NCI-H1436 (cell line): ENCODE measurements around the gene TSSK3.

Experiments used
- DNase-seq: peaks from one replicate; lab custom pipeline; 2025; lab: John Stamatoyannopoulos, UW

TSSK3 gene

DNA sequence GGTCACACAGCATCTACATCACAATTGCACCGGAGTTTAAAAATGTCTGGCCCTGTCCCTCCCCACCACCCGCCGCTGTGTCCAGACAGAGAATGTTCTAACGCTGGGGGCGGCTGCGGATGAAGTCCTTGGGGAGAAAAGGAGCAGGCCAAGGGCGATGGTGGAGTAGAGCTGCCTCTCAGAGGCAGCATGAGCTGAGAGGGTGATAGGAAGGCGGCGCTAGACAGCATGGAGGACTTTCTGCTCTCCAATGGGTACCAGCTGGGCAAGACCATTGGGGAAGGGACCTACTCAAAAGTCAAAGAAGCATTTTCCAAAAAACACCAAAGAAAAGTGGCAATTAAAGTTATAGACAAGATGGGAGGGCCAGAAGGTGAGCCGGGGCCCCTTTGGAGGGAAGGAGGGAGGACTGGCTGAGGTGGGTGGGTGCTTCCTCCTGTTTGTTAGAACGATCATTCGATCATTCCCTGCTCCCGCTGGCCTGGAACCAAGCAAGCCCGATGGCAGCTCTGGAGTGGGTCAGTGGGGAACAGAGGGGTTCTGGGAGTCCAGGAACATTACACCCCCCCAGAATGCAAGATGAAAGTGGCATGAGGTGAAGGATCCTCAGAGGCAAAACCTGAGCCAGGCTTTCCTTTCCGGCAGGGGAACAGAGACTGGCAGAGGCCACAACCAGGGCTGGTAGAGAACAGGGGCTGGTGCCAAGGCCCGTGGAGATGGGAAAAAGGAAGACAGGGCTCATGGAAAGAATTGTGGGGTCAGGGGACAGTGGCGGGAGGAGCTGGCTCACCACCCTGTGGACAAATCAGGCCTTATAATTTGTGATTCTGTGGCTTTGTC, at the start of gene TSSK3, which contains the start of gene FAM229A:
Gene TSSK3 (plus strand): TSS at position 66 of the 840 bp plus-strand sequence. CDS start 163 bp downstream, at position 229.
Gene FAM229A (minus strand): TSS at position 12 of the 840 bp plus-strand sequence. CDS start 394 bp downstream, outside the sequence.
- DNase-seq: no peak

GRCh38 chr1:32316903-32317277, 45.4 kb upstream of the TSSK3 start:
- no peak for DNase-seq

DNA sequence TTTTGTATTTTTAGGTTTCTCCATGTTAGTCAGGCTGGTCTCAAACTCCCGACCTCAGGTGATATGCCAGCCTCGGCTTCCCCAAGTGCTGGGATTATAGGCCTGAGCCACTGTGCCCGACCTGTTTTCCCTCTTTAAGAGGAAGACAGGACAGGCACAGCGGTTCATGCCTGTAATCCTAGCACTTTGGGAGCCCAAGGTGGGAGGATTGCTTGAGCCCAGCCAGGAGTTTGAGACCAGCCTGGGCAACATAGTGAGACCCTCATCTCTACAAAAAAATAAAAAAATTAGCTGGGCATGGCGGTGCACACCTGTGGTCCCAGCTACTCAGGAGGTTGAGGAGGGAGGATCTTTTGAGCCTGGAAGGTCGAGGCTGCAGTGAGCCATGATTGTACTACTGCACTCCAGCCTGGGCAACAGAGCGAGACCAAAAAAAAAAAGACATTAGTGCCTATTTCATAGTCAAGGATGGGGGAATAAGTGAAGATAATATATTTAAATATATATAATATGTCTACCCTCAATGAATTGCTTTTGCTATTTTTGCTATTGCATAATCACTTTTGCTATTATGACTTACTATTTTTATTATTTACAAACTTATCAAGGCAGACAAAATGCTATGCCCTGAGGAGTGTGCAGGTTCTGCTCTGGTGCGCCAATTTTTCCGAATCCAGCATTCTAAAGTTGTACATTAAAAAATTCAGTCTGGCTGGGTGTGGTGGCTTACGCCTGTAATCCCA, 44.0 kb upstream of the TSSK3 start:
- DNase-seq: no peak

DNA sequence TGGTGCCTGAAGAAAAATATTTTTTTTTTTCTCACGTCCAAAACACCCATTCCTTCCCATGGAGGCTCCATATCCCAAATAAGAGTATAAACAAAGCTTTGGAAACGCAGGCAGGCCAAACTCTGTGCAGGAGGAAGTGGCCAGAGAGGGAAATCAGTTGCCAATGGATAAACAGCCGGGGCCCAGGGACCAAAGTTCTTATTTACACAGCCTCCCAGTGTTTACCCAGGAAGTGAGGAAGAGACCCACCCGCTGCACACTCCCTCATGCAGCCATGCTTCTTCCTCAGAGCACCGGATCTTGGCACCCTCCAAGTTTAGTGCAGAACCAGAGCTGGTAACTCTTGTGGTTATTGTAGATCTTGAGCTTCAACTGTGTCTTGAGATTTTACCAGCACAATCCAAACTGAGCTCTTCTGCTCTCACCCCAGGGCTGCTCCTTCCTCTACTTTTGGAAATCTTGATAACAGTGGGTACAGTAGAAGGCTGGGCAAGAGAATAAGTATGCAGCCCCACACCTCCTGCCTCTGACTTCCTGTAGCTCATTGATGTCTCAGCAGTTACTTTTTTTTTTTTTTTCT, 40.5 kb upstream of the TSSK3 start:
- DNase-seq: no peak

DNA sequence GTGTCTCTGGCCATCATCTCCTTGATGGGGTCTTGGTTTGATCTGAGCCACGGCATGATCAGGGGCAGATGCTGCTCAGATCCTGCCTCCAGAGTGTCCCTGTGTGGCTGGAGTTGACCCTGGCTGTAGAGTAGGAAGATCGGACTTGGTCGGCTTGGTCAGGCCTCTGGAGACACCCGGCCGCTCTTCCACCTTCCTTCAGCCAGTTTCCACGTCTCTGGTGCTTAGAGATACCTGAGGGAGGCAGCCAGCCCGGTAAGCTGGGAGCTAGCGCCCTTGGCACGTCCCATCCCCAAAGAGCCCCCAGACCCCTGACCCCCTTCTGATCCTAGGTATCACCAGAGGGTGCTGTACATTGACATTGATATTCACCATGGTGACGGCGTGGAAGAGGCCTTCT, 35.1 kb upstream of the TSSK3 start:
- no peak for DNase-seq

DNA sequence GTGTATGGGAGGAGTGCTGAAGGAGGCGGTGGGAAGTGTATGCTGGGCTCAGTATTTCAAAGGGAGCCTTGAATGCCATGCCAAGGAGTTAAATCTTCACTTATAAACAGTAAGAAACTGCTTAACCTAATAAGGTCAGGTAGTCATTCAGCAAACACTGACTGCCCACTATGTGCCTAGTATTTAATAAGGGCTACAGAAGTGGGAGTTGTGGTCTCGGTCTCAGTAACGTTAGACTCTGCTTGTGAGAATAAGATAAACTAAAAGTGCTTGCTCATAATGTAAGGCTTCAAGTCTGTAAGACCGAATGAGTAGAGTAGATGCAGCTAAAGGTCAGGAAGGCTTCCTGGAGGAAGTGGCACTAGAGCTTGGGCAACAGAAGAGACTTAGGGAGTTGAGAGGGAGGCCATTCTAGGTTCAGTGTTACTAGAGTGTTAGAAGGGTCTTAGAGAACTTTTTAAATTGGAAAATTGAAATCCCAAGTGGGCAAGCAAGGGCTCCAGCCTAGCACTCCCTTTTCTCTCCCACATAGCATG, 32.3 kb upstream of the TSSK3 start:
- DNase-seq: no peak

DNA sequence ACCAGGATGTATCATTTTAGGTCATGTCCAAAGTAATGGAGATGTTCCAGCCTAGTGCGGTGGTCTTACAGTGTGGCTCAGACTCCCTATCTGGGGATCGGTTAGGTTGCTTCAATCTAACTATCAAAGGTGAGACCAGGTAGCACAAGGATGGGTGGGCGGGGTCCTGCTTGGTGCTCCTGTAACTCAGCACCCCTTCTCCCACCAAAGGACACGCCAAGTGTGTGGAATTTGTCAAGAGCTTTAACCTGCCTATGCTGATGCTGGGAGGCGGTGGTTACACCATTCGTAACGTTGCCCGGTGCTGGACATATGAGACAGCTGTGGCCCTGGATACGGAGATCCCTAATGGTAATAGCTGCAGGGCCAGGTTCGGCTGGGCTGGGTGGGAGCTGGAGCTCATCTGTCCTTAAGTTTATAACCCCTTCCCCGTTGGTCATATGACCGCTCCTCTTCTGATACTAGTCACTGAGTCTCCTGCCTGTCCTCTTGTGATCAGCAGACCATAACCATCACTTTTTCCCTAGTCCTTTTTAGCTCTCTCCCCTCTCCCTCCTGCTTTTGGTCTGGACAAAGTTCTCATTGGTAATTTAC, 31.7 kb upstream of the TSSK3 start:
- no peak for DNase-seq

GRCh38 chr1:32331549-32331948, 30.8 kb upstream of the TSSK3 start:
- DNase-seq: no peak

DNA sequence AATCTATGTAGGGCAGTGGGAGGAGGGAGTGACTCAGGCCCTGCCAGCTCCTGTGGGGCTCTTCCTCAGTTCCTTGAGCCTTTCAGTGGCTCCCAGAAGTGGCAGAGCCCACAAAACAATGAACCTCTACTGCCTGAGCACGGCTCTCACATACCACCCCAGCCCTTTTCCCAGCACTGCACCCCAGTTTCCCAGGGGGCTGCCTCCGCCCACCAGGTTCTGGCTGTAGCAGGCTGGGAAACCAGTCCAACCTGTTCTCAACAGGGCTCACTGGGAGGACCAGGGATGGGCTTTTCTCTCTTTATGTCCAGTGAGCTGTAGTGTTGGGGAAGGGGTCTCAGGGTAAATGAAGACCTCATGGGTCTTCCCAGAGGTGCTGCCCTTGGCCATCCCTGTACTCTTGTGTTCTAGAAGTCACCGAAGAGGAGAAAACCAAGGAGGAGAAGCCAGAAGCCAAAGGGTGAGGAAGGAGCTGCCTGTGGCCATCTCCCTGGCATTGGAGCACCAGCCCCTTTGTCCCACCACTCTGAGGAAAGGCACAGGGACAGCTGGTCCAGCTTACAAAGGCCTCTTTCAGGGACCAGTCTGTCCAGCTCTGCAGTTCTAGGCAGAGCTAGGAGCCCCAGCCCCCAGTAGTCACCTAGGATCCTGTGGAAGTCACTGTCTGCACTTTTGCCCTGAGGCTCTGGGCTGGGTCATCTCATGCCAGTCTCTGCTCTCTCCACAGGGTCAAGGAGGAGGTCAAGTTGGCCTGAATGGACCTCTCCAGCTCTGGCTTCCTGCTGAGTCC, 29.9 kb upstream of the TSSK3 start:
- DNase-seq: no peak

- DNase-seq: no peak
Observed at GRCh38 chr1:32333251-32333963, 28.9 kb upstream of the TSSK3 start.

DNA sequence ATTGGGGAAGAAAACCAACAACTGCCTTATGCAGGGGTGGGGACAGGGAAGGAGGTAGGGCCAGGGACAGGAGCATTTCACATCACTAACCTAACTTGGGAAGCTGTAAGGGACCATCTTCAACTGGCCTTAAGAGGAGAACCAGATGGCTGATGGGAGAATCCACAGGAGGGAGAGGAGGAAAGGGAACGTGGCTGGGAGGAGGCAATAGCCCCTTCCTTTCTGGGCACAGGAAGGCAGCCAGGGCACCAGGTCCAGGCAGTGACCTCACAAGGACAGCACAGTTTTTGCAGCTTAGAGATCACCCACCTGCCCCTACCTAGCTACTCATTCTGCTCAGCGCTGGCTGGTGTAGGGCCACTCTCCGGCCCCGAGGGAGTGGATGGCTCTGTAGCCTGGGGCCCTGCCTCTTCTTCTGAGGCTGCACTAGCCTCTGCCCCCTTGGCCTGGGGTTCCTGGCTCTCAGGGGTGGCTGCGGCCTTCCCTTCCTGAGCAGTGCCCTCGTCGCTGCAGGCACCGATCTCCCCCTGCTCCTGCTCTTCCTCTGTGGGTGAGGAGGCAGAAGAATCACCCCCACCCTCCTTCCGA, 28.0 kb upstream of the TSSK3 start:
- DNase-seq: no peak

DNA sequence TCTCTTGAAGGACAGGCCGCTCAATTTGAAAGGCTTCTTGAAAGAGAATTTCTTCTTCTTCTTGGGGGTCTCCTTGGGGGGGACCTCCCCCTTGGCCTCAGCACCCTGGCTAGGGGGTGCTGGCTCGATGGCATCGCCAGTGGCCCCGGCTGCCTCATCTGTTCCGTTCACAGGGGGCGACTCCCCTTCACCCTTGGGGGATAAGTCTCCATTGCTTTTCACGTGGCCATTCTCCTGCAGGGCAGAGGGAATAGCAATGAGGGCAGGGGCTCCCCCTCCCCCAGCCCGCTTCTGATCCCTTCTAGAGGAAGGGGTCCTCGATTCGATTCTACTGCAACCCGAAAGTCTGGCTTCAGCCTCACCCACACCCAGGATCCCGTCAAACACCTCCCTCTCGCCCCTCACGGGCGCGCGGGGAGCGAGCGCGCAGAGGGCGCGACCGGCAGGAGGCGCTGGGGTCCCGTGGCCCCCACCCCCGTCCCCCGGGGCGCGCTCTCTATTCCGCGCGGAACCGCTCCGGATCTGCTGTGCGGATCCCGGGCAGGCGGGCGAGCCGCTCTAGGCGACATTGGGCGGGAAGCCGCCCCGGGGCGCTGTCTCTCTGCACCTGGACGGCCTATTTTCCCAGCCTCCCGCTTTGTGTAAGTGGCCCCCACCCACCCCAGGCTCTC, 27.3 kb upstream of the TSSK3 start:
- DNase-seq: peak; percentile 65

DNA sequence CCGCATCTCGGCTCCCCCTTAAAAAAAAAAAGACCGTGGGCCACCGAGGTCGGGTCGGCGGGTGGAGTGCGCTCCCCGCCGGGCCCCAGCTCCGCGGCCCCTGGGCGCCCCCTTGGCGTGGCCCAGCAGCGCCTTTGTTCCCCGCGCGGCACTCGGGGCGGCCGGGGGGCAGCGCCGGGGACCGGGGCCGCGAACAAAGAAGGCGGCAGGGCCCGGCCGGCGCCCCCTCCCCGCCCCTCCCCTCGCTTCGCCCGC, 26.9 kb upstream of the TSSK3 start:
- no peak for DNase-seq

DNA sequence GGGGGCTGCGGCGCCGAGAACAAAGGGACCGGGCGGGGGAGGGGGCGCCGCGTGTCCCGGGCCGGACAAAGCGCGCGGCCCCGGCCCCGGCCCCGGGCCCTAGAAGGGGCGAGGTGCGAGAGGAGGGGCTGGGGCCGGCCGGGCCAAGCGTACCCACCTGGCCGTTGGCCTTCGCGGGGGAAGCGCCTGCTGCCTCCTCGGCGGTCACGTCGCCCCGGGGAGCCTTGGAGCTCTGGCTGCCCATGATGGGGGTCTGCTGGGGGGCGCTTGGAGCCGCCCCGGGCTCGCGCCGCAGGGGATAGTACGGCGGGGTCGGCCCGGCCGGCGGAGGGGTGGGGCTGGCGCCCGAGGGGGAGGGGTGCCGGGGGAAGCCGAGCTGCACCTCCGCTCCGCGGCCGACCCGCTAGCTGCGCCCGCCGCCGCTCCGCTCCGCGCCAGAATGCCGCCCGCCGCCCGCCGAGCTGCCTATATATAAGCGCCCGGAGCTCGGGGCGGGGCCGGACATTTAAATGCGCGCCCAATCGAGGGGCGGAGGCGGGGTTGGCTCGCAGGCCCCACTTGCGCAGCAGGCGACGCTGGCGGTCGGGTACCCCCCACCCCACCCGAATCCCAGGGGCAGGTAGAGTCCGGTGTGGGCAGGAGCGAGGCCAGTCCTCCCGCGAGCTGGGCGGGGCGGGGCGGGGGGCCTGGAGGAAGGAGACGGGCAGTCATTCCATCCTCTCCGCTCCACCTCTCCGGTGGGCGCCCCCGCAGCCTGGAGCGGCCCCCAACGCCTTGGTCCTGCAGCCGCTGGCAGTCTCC, 26.3 kb upstream of the TSSK3 start, which contains the start of gene MARCKSL1:
Gene MARCKSL1 (minus strand): TSS at position 444 of the 801 bp plus-strand sequence. CDS start 200 bp downstream, at position 244.
- peak; percentile 82 for DNase-seq

DNA sequence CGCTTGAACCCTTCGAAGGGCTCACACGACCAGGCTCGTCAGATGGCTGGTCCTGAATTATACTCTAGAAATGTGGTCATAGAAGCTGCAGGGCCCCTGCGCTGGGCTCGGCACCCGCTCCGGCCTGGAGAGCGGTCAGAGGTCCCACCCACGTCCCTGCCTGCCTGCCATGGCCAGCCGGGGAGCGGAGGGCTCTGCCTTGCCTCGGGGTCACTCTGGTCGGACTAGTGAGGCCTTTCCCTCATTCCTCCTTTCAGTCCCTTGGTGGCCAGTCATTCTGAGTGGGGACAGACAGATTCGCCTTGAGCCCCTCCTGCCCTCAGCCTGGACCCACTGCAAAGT, 25.8 kb upstream of the TSSK3 start:
- no peak for DNase-seq

GRCh38 chr1:32336963-32337675, 25.2 kb upstream of the TSSK3 start:
- peak; percentile 58 for DNase-seq

GRCh38 chr1:32337855-32338636, 24.3 kb upstream of the TSSK3 start:
- DNase-seq: no peak
